Measurements from ENCODE around the gene TTC5. TPM values are rescaled to one million over a fixed set of nuclear protein-coding genes. Genes with fewer than 3 reads are reported as not detected.
A peak's percentile ranks its signal among the peaks of the same experiment; 100 is the strongest.

The TTC5 gene
- total RNA-seq, 1 donor from 2014 or later = 26.1 TPM

GRCh38 chr14:20331053-20331613 lies 25.4 kb upstream of the TTC5 start:
- no peaks in the 10 kb centered on the region for H3K27me3 ChIP-seq (ENCODE audit: insufficient read depth, low read length)
- H3K4me2 ChIP-seq (ENCODE audit: low read length) = peak overlapping the region; percentile 77
- H3K4me3 Mint-ChIP-seq (ENCODE audit: unreplicated experiment) = peak overlapping the region; percentile 82
- no peak overlapping the region for H2AFZ ChIP-seq (ENCODE audit: low read depth, low read length)
- peaks cover 45% of the 10 kb centered on the region for H4K20me1 ChIP-seq (ENCODE audit: insufficient read depth, low read length)
- FAIRE-seq (no peak), DNase-seq (ENCODE audit: low read depth) (no peak)
- H3K4me1 Mint-ChIP-seq (ENCODE audit: low read depth, unreplicated experiment) = peaks cover 13% of the 10 kb centered on the region
- no peak overlapping the region for H3K27ac Mint-ChIP-seq (ENCODE audit: unreplicated experiment)
- H3K9me3 ChIP-seq (ENCODE audit: insufficient read depth, low read depth, low read length) = no peaks in the 10 kb centered on the region
- no peak for TF ChIP-seq EZH2 (IDR thresholded peaks at IDR 0.05; ENCODE audit: insufficient read depth, low read length)
- H3K27me3 Mint-ChIP-seq (ENCODE audit: low read depth, unreplicated experiment) = no peaks in the 10 kb centered on the region
- H3K9ac ChIP-seq (ENCODE audit: low read length) = peak overlapping the region; percentile 25
- peaks cover 17% of the 10 kb centered on the region for H3K36me3 ChIP-seq (ENCODE audit: insufficient read depth, low read length)
- H3K27ac ChIP-seq (ENCODE audit: low read depth, low read length) = no peak overlapping the region
- peak overlapping the region; percentile 21 for H3K4me3 ChIP-seq (ENCODE audit: insufficient read depth, low read depth, low read length)
- H3K9me3 Mint-ChIP-seq (ENCODE audit: unreplicated experiment) = no peaks in the 10 kb centered on the region
- peaks cover 6% of the 10 kb centered on the region for H3K4me1 ChIP-seq (ENCODE audit: insufficient read depth, low read length)
- H3K79me2 ChIP-seq (ENCODE audit: insufficient read depth, low read length) = peaks cover 74% of the 10 kb centered on the region
- no peaks in the 10 kb centered on the region for H3K36me3 Mint-ChIP-seq (ENCODE audit: low read depth, unreplicated experiment)

- no peaks in the 10 kb centered on the region for H3K27me3 ChIP-seq (ENCODE audit: insufficient read depth, low read length)
- peaks cover 13% of the 10 kb centered on the region for H3K4me1 Mint-ChIP-seq (ENCODE audit: low read depth, unreplicated experiment)
- H3K27ac Mint-ChIP-seq (ENCODE audit: unreplicated experiment) = no peak overlapping the region
- no peak overlapping the region for H3K4me3 ChIP-seq (ENCODE audit: insufficient read depth, low read depth, low read length)
- no peak overlapping the region for H3K27ac ChIP-seq (ENCODE audit: low read depth, low read length)
- FAIRE-seq (no peak), DNase-seq (ENCODE audit: low read depth) (no peak)
- H3K4me3 Mint-ChIP-seq (ENCODE audit: unreplicated experiment) = no peak overlapping the region
- no peaks in the 10 kb centered on the region for H3K27me3 Mint-ChIP-seq (ENCODE audit: low read depth, unreplicated experiment)
- TF ChIP-seq EZH2 (IDR thresholded peaks at IDR 0.05; ENCODE audit: insufficient read depth, low read length) (no peak), CTCF (IDR thresholded peaks at IDR 0.05; ENCODE audit: insufficient read depth, low read depth, low read length) (no peak)
- H3K9me3 Mint-ChIP-seq (ENCODE audit: unreplicated experiment) = no peaks in the 10 kb centered on the region
- H3K9me3 ChIP-seq (ENCODE audit: insufficient read depth, low read depth, low read length) = no peaks in the 10 kb centered on the region
- no peak overlapping the region for H2AFZ ChIP-seq (ENCODE audit: low read depth, low read length)
- H3K79me2 ChIP-seq (ENCODE audit: insufficient read depth, low read length) = peaks cover 88% of the 10 kb centered on the region
- no peak overlapping the region for H3K4me2 ChIP-seq (ENCODE audit: low read length)
- peaks cover 7% of the 10 kb centered on the region for H3K36me3 Mint-ChIP-seq (ENCODE audit: low read depth, unreplicated experiment)
- H3K9ac ChIP-seq (ENCODE audit: low read length) = no peak overlapping the region
- H4K20me1 ChIP-seq (ENCODE audit: insufficient read depth, low read length) = peaks cover 45% of the 10 kb centered on the region
- H3K36me3 ChIP-seq (ENCODE audit: insufficient read depth, low read length) = peaks cover 29% of the 10 kb centered on the region
- peaks cover 6% of the 10 kb centered on the region for H3K4me1 ChIP-seq (ENCODE audit: insufficient read depth, low read length)
Observed at GRCh38 chr14:20329355-20329754, 23.6 kb upstream of the TTC5 start.

GRCh38 chr14:20328705-20329104 lies 23.0 kb upstream of the TTC5 start:
- no peak overlapping the region for H3K4me3 ChIP-seq (ENCODE audit: insufficient read depth, low read depth, low read length)
- Mint-ChIP-seq H3K9me3 (ENCODE audit: unreplicated experiment) (no peaks in the 10 kb centered on the region), H3K4me1 (ENCODE audit: low read depth, unreplicated experiment) (peaks cover 13% of the 10 kb centered on the region), H3K4me3 (ENCODE audit: unreplicated experiment) (no peak overlapping the region), H3K36me3 (ENCODE audit: low read depth, unreplicated experiment) (peaks cover 9% of the 10 kb centered on the region), H3K27me3 (ENCODE audit: low read depth, unreplicated experiment) (no peaks in the 10 kb centered on the region), H3K27ac (ENCODE audit: unreplicated experiment) (no peak overlapping the region)
- no peaks in the 10 kb centered on the region for H3K27me3 ChIP-seq (ENCODE audit: insufficient read depth, low read length)
- H3K36me3 ChIP-seq (ENCODE audit: insufficient read depth, low read length) = peaks cover 35% of the 10 kb centered on the region
- TF ChIP-seq EZH2 (IDR thresholded peaks at IDR 0.05; ENCODE audit: insufficient read depth, low read length) (no peak), CTCF (IDR thresholded peaks at IDR 0.05; ENCODE audit: insufficient read depth, low read depth, low read length) (no peak)
- DNase-seq (ENCODE audit: low read depth) (no peak), FAIRE-seq (no peak)
- no peak overlapping the region for H3K27ac ChIP-seq (ENCODE audit: low read depth, low read length)
- no peak overlapping the region for H3K9ac ChIP-seq (ENCODE audit: low read length)
- peaks cover 90% of the 10 kb centered on the region for H3K79me2 ChIP-seq (ENCODE audit: insufficient read depth, low read length)
- peaks cover 45% of the 10 kb centered on the region for H4K20me1 ChIP-seq (ENCODE audit: insufficient read depth, low read length)
- H3K4me2 ChIP-seq (ENCODE audit: low read length) = no peak overlapping the region
- H3K4me1 ChIP-seq (ENCODE audit: insufficient read depth, low read length) = peaks cover 6% of the 10 kb centered on the region
- H2AFZ ChIP-seq (ENCODE audit: low read depth, low read length) = no peak overlapping the region
- no peaks in the 10 kb centered on the region for H3K9me3 ChIP-seq (ENCODE audit: insufficient read depth, low read depth, low read length)
